Measurements from ENCODE around the gene MTFMT. TPM values are rescaled to one million over a fixed set of nuclear protein-coding genes. Genes with fewer than 3 reads are reported as not detected.
"Not testable (repeated sequence)": the region's sequence is repeated elsewhere in the genome, so short reads cannot be mapped to it uniquely, and the experiment has no call there.

The MTFMT gene
- polyA plus RNA-seq, 1 experiment, result 15.3 TPM

DNA sequence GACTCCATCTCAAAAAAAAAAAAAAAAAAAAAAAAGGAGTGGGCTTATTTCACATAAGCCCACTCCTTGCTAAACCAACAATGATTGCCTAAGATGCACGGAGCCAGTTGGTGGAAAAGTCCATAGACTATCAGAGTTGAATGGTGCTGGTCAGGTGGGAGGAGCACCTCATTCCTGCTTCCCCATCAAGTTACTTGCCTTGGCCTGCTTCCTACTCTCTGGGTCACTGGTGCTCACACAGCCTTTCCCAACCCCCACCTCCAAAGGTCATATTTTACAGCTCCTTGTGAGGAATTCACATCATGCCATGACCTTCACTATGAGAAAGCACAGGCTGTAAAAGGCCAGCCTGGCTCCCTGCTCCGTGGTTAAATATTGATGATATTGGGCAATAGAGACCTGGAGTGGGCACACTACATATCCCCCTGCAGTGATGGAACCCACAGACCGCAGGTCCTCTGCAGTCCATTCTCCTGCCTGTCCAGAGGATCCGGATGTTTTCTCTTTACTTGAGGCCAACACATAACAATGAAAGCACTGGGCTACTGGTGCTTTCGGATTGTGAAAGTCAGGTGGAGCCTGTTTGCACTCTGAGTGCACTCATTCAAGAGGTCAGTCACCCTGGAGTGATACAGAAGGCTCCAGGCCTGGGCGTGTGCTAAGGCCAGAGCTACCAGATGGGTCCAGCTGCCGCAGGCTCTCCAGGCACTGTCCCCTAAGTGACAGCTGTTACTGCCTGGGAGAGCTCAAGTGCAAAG lies 15.5 kb upstream of the MTFMT start, which contains the start of gene SLC51B:
SLC51B (plus strand) TSS at position 664 of the 758 bp plus-strand sequence. CDS start 4,618 bp downstream, outside the sequence.
- Histone ChIP-seq H3K27me3 (ENCODE audit: control insufficient read depth, insufficient read depth, low read length) (no peaks in the 10 kb centered on the region), H3K27ac (ENCODE audit: low read depth, low read length) (peak within 1 kb of the TSS; percentile 31), H3K9me3 (ENCODE audit: control insufficient read depth, insufficient read depth, low read length) (no peaks in the 10 kb centered on the region; the same call in 1 of the 2 replicates), H3K4me3 (ENCODE audit: low read depth, low read length) (no peak within 1 kb of the TSS)
- ChIA-PET CTCF (interaction anchor here (0.5 to 2.9 kb wide), 4 partner anchors 11 to 62 kb away, joined by 3 to 20 read pairs (median 4); no protein-coding TSS in a partner anchor), POLR2A (interaction anchor here (0.9 to 1.0 kb wide), 2 partner anchors 24 to 260 kb away, joined by 3 to 9 read pairs; partner anchors contain the start of gene RNU5B-1)
- no peak for DNase-seq (ENCODE audit: low read depth, low spot score)
- TF ChIP-seq, protein P1, sequence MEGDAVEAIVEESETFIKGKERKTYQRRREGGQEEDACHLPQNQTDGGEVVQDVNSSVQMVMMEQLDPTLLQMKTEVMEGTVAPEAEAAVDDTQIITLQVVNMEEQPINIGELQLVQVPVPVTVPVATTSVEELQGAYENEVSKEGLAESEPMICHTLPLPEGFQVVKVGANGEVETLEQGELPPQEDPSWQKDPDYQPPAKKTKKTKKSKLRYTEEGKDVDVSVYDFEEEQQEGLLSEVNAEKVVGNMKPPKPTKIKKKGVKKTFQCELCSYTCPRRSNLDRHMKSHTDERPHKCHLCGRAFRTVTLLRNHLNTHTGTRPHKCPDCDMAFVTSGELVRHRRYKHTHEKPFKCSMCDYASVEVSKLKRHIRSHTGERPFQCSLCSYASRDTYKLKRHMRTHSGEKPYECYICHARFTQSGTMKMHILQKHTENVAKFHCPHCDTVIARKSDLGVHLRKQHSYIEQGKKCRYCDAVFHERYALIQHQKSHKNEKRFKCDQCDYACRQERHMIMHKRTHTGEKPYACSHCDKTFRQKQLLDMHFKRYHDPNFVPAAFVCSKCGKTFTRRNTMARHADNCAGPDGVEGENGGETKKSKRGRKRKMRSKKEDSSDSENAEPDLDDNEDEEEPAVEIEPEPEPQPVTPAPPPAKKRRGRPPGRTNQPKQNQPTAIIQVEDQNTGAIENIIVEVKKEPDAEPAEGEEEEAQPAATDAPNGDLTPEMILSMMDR (IDR thresholded peaks at IDR 0.05; ENCODE audit: low read depth, low read length), result no peak

DNA sequence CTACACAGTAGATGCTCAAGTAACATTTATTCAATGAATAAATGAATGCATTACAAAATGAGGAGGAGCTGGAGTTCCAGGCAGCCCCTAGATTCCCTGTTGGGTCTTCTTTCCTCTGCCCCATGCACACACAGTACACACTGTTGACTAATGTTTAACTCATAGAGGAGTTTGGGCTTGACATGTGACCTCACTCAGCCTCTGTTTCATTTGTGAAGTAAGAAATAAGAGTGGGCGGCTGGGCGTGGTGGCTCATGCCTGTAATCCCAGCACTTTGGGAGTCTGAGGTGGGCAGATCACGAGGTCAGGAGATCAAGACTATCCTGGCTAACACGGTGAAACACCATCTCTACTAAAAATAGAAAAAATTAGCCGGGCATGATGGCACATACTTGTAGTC lies 14.8 kb upstream of the MTFMT start:
- not testable (repeated sequence) for H3K27ac ChIP-seq (ENCODE audit: low read depth, low read length); H3K27me3 ChIP-seq (ENCODE audit: control insufficient read depth, insufficient read depth, low read length); DNase-seq (ENCODE audit: low read depth, low spot score); H3K9me3 ChIP-seq (ENCODE audit: control insufficient read depth, insufficient read depth, low read length); H3K4me3 ChIP-seq (ENCODE audit: low read depth, low read length)
- ChIA-PET CTCF (interaction anchor here (0.5 to 2.9 kb wide), 4 partner anchors 10 to 63 kb away, joined by 3 to 20 read pairs (median 6); no protein-coding TSS in a partner anchor), POLR2A (interaction anchor here (0.9 to 2.0 kb wide), 2 partner anchors 25 to 260 kb away, joined by 3 to 12 read pairs; partner anchors contain the start of gene RNU5B-1)

DNA sequence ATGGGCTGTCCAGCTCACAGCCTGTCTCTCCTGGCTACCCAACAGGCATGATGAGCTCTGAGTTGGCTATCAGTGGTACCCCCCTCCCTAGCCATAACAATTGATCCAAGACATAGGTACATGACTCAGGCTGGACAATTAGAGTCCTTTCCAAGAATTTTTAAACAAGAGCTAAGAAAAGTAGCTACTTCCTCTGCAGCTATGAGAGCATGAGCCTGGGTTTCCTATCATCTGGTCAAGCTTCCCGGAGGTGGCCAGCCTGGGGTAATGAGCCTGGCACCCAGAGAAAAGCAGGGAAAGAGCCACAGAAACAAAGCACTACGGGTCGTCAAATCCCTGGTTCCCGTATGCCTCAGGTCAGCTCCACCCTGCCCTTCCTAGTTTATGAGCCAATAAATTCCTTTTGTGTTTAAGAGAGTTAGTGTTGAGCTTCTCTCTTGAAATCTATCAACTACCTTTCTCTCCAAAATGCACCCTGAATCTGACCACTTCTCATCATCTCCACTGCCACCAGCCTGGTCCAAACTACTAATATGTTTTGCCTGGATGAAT lies 13.4 kb upstream of the MTFMT start:
- ChIA-PET POLR2A (interaction anchor here (0.6 to 2.0 kb wide), 3 partner anchors 9 to 262 kb away, joined by 3 to 12 read pairs (median 4); partner anchors contain the start of gene RNU5B-1), CTCF (interaction anchor here (0.5 to 2.9 kb wide), 7 partner anchors 9 to 392 kb away, joined by 3 to 20 read pairs (median 4); no protein-coding TSS in a partner anchor)
- Histone ChIP-seq H3K27ac (ENCODE audit: low read depth, low read length) (no peak overlapping the region), H3K27me3 (ENCODE audit: control insufficient read depth, insufficient read depth, low read length) (no peaks in the 10 kb centered on the region), H3K9me3 (ENCODE audit: control insufficient read depth, insufficient read depth, low read length) (no peaks in the 10 kb centered on the region), H3K4me3 (ENCODE audit: low read depth, low read length) (no peak overlapping the region)
- no peak for DNase-seq (ENCODE audit: low read depth, low spot score)
- TF ChIP-seq, protein P1 (IDR thresholded peaks at IDR 0.05; ENCODE audit: low read depth, low read length), result no peak

DNA sequence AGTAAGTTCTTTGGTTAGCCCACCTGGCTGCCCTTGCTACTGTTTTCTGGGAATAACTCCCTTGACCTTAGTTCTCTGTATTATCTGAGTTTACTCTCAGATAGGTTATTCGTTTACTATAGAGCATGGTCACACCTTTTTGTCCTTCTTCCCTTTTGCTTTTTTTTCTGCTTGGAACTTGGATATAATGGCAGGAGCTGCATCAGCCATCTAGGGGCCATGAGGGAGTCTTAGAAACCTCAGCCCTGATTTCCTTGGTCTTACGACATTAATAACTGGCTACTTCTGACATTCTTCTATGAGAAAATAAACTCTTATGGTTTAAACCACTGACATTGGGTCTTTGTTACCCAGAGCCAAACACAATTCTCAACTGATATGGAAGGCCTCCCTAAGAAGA lies 12.3 kb upstream of the MTFMT start:
- TF ChIP-seq, protein P1 (IDR thresholded peaks at IDR 0.05; ENCODE audit: low read depth, low read length), result no peak
- no peaks in the 10 kb centered on the region for H3K27me3 ChIP-seq (ENCODE audit: control insufficient read depth, insufficient read depth, low read length)
- DNase-seq (ENCODE audit: low read depth, low spot score), result no peak
- no peaks in the 10 kb centered on the region for H3K9me3 ChIP-seq (ENCODE audit: control insufficient read depth, insufficient read depth, low read length)
- CTCF ChIA-PET, result no interaction called here
- H3K4me3 ChIP-seq (ENCODE audit: low read depth, low read length), result no peak overlapping the region
- no peak overlapping the region for H3K27ac ChIP-seq (ENCODE audit: low read depth, low read length)
- POLR2A ChIA-PET, result no interaction called here

DNA sequence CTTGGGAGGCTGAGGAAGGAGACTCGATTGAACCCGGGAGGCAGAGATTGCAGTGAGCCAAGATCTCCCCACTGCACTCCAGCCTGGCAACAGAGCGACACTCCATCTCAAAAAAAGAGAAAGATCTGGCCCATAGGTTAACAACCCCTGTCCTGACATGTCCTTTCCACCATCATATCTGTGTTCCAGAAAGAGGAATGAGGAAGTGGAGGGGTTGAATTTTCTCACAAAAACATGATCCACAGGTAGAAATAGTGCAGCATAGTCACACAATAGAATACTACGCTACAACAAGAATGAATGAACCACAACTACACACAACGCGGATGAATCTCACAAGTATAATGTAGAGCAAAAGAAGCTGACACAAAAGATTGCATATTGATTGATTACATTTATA lies 11.0 kb upstream of the MTFMT start:
- H3K4me3 ChIP-seq (ENCODE audit: low read depth, low read length), result no peak overlapping the region
- no peaks in the 10 kb centered on the region for H3K9me3 ChIP-seq (ENCODE audit: control insufficient read depth, insufficient read depth, low read length)
- H3K27me3 ChIP-seq (ENCODE audit: control insufficient read depth, insufficient read depth, low read length), result no peaks in the 10 kb centered on the region
- ChIA-PET CTCF (no interaction called here), POLR2A (no interaction called here)
- TF ChIP-seq, protein P1 (IDR thresholded peaks at IDR 0.05; ENCODE audit: low read depth, low read length), result no peak
- DNase-seq (ENCODE audit: low read depth, low spot score), result no peak
- no peak overlapping the region for H3K27ac ChIP-seq (ENCODE audit: low read depth, low read length)
